GM12891 (cell line): Measurements from ENCODE around the gene IFT57.

ENCODE experiments used
- DNase-seq: peaks from one replicate; pipeline ENCODE4 v3.0.0; 2011; ENCODE audit warnings: low spot score; ENCODE audit not compliant: insufficient read length
- FAIRE-seq: peaks from 2 replicates; lab custom pipeline; 2011; peaks lifted over from hg19 to GRCh38; lab: Jason Lieb, UNC
- PAX5 ChIP-seq: IDR thresholded peaks from 2 replicates; pipeline ENCODE4 v1.6.1; 2011; ENCODE audit warnings: low read length, moderate library complexity, mild to moderate bottlenecking; ENCODE audit not compliant: insufficient read depth, severe bottlenecking
- POLR2A ChIP-seq: IDR thresholded peaks from 2 replicates; pipeline ENCODE4 v1.6.1; 2011; ENCODE audit warnings: low read depth, low read length, control low read depth
- POLR2AphosphoS5 ChIP-seq: IDR thresholded peaks from 2 replicates; pipeline ENCODE4 v1.6.1; 2011; ENCODE audit warnings: low read depth, low read length, control low read depth
- POU2F2 ChIP-seq: IDR thresholded peaks from 2 replicates; pipeline ENCODE4 v1.6.1; 2011; ENCODE audit warnings: low read depth, mild to moderate bottlenecking, control low read depth, low read length, moderate library complexity
- SPI1 ChIP-seq: IDR thresholded peaks from 2 replicates; pipeline ENCODE4 v1.6.1; 2011; ENCODE audit warnings: low read depth, low read length, control low read depth
- TAF1 ChIP-seq: IDR thresholded peaks from 2 replicates; pipeline ENCODE4 v1.6.1; 2011; ENCODE audit warnings: low read depth, low read length, control low read depth

Gene IFT57

DNA sequence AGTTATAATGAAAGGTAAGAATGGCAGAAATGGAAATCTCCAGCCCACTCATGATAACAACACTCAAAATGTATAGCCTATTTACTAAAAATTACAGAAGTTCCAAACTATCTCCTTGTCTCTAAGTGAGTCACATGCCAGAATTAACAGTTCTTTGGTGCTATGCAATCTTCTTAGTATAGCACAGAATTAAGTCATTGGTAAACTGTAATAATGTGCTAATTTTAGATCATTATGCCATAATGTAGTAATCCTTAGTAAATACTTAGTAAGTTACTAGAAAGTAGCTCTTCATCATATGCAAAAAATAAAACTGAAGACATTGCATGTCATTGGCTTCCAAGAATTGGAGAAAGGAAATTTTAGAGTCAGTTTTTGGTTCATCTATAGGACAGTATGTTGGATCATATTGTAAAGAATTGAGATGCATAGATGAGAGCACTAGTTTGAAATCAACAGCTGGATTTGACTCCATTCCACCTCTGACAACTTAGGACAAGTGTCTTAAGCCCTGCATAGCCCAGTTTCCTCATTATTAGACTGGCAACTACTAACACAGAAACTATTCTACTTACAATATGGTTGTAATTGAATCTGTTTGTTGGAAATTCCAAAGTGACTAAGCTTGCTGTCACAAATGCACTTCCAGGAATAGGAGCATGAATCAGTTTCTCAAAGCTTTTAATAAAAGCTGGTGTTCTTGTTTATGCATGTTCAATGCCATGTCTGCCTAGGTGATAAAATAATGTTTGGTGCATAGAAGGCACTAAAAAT, 91.3 kb downstream of the IFT57 start:
- no peak for DNase-seq
- no peak for FAIRE-seq
- TF ChIP-seq PAX5 = no peak

- no peak for DNase-seq
- TF ChIP-seq SPI1 (peak; percentile 90), POLR2A (no peak)
- FAIRE-seq = no peak
These were observed 92.0 kb downstream of the IFT57 start for GRCh38 chr3:108130236-108130635.

DNA sequence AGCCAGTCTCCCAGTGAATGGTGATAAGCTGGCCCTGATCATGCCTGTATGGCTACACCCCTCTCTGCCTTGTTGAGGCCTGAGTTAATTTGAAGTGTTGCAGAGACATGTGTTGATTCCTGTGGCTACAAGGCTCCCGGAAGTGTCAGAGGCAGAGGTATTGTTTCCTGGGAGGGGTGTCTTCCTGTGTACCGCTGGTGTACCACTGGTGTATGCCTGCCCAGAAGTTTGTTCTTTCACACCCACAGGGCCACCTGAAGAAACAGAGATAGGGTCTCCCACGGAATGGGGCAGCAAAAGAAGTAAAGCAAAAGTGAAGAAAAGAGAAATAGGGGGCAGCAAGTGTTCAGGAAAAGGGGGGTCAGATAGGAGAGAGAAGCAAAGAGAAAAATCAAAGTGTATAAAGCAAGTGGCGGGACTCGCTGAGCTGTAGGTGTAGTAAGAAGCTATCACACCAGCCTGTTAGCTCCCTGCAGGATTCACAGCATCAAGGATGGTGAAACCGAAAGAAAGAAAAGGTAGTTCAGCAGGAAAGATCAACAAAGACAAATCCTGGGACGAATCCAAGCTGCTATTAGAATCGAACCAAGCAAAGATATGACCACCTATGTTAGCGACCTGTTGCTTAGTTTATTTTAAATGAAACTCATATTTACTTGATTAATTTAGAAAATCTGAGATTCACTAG, 94.8 kb downstream of the IFT57 start:
- FAIRE-seq (peak; percentile 71), DNase-seq (no peak)
- TF ChIP-seq PAX5 = no peak
- TF ChIP-seq POLR2A = no peak
- TF ChIP-seq POLR2AphosphoS5 = peak; percentile 32; the same call in 1 of the 2 replicates
- TF ChIP-seq TAF1 = no peak
- TF ChIP-seq POU2F2 = no peak

GRCh38 chr3:108126348-108126747, 95.9 kb downstream of the IFT57 start:
- TF ChIP-seq POLR2A = no peak
- TF ChIP-seq PAX5 = no peak
- no peak for TF ChIP-seq TAF1
- TF ChIP-seq POLR2AphosphoS5 = no peak
- FAIRE-seq (peak; percentile 51), DNase-seq (no peak)

GRCh38 chr3:108125550-108126071, 96.6 kb downstream of the IFT57 start:
- TF ChIP-seq POU2F2 = peak; percentile 69
- peak; percentile 83 for TF ChIP-seq POLR2AphosphoS5
- TF ChIP-seq SPI1 = peak; percentile 83
- TF ChIP-seq TAF1 = peak; percentile 86
- TF ChIP-seq PAX5 = no peak
- peak; percentile 77 for TF ChIP-seq POLR2A
- FAIRE-seq = no peak
- no peak for DNase-seq

DNA sequence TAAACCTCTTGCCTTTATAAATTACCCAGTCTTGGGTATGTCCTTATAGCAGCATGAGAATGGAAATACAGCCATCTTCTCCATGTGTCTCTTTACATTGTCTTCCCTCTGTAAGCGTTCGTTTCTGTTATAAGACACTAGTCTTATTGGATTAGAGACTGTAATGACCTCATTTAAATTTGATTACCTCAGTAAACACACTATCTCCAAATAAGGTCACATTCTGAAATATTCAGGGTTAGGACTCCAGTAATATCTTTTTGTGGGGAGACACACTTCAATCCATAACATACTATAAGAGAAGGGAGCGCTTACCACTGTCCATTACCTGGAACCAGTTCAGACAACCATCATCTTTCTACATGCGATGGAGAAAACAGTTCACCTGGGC, 97.1 kb downstream of the IFT57 start:
- TF ChIP-seq PAX5 (no peak), SPI1 (no peak), POU2F2 (no peak), POLR2AphosphoS5 (no peak)
- DNase-seq (no peak), FAIRE-seq (no peak)

GRCh38 chr3:108124337-108125152, 97.7 kb downstream of the IFT57 start:
- FAIRE-seq = peak; percentile 91
- TF ChIP-seq POU2F2 = peak; percentile 99
- TF ChIP-seq TAF1 = peak; percentile 96
- peak; percentile 81 for TF ChIP-seq POLR2A
- peak; percentile 97 for TF ChIP-seq SPI1
- TF ChIP-seq PAX5 = peak; percentile 25
- TF ChIP-seq POLR2AphosphoS5 = peak; percentile 89
- DNase-seq = no peak

- DNase-seq = no peak
- FAIRE-seq = no peak
- TF ChIP-seq TAF1 (no peak), PAX5 (no peak), POLR2AphosphoS5 (no peak), POU2F2 (no peak), POLR2A (no peak), SPI1 (no peak)
These were observed 98.9 kb downstream of the IFT57 start for GRCh38 chr3:108123326-108123725.

GRCh38 chr3:108122276-108122675, 99.9 kb downstream of the IFT57 start:
- TF ChIP-seq SPI1 = no peak
- TF ChIP-seq POU2F2 = no peak
- TF ChIP-seq PAX5 = no peak
- no peak for TF ChIP-seq POLR2AphosphoS5
- TF ChIP-seq TAF1 = no peak
- no peak for TF ChIP-seq POLR2A
- DNase-seq = no peak
- no peak for FAIRE-seq
